ENCODE data around the gene ISCU. TPM values are rescaled to one million over a fixed set of nuclear protein-coding genes. Genes with fewer than 3 reads are reported as not detected.
A peak's percentile ranks its signal among the peaks of the same experiment; 100 is the strongest.
"Not testable (repeated sequence)": the region's sequence is repeated elsewhere in the genome, so short reads cannot be mapped to it uniquely, and the experiment has no call there.

Gene ISCU
- total RNA-seq, 2 donors from 2014 or later, result 82.7 to 160 TPM

DNA sequence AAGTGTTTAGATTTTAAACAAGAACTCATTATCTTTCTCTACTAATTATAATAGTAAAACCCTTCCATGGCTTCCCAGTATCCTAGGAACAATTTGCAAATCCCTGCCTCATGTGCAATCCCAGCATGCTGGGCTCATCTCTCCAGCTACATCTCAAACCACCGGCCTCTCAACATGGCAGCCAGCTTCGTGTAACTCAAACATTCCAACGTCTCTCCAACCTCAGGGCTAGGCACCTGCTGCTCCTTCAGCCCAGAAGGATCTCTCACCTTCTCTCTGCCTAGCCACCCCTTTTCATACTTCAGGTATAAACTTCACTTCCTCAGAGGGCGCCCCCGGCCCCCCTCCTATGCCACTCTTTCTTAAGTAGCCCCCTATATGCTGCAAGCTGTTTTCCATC, 8.6 kb upstream of the ISCU start:
- no peak overlapping the region for H3K4me3 ChIP-seq
- no peaks in the 10 kb centered on the region for H3K9me3 ChIP-seq
- ATAC-seq (no peak), DNase-seq (no peak)
- H3K27ac ChIP-seq, result no peak overlapping the region
- H3K27me3 ChIP-seq, result no peaks in the 10 kb centered on the region
- no peak for TF ChIP-seq POLR2A (IDR thresholded peaks at IDR 0.05)
- TF ChIP-seq, protein P1, sequence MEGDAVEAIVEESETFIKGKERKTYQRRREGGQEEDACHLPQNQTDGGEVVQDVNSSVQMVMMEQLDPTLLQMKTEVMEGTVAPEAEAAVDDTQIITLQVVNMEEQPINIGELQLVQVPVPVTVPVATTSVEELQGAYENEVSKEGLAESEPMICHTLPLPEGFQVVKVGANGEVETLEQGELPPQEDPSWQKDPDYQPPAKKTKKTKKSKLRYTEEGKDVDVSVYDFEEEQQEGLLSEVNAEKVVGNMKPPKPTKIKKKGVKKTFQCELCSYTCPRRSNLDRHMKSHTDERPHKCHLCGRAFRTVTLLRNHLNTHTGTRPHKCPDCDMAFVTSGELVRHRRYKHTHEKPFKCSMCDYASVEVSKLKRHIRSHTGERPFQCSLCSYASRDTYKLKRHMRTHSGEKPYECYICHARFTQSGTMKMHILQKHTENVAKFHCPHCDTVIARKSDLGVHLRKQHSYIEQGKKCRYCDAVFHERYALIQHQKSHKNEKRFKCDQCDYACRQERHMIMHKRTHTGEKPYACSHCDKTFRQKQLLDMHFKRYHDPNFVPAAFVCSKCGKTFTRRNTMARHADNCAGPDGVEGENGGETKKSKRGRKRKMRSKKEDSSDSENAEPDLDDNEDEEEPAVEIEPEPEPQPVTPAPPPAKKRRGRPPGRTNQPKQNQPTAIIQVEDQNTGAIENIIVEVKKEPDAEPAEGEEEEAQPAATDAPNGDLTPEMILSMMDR (IDR thresholded peaks at IDR 0.05), result no peak
- 87 to 90% methylated on average over 5 of the region's 5 CpGs for WGBS, 2 donors
- H3K4me1 ChIP-seq, result peaks cover 12% of the 10 kb centered on the region
- peaks cover 0 to 1% of the 10 kb centered on the region in 2 donors for H3K36me3 ChIP-seq (replicated peaks in 1 of 2; ENCODE audit: insufficient read depth in 1 of 2, low read depth in 2 of 2)
- intact Hi-C loops (cut with DNase I), result no loop called here

DNA sequence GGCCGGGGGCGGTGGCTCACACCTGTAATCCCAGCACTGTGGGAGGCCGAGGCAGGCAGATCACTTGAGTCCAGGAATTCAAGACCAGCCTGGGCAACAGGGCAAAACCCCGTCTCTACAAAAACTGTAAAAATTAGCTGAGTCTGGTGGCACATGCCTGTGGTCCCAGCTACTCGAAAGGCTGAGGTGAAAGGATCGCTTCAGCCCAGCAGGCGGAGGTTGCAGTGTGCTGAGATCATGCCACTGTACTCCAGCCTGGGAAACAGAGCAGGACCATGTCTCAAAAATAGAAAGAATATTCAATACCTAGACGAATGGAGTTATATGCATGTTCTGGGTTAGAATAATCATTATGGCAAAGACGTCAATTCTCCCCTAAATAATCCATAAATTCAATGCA, 7.0 kb upstream of the ISCU start:
- not testable (repeated sequence) for H3K36me3 ChIP-seq (replicated peaks in 1 of 2; ENCODE audit: insufficient read depth in 1 of 2, low read depth in 2 of 2); DNase-seq; ATAC-seq; H3K9me3 ChIP-seq; H3K27me3 ChIP-seq; H3K27ac ChIP-seq; H3K4me3 ChIP-seq
- 86 to 91% methylated on average over 9 of the region's 9 CpGs for whole genome bisulfite sequencing, 2 donors
- intact Hi-C loops (cut with DNase I), result loop anchor here (5.0 kb wide), 1 partner anchor 38 kb away; the partner anchor contains the start of gene FICD
- peaks cover 28% of the 10 kb centered on the region for H3K4me1 ChIP-seq

DNA sequence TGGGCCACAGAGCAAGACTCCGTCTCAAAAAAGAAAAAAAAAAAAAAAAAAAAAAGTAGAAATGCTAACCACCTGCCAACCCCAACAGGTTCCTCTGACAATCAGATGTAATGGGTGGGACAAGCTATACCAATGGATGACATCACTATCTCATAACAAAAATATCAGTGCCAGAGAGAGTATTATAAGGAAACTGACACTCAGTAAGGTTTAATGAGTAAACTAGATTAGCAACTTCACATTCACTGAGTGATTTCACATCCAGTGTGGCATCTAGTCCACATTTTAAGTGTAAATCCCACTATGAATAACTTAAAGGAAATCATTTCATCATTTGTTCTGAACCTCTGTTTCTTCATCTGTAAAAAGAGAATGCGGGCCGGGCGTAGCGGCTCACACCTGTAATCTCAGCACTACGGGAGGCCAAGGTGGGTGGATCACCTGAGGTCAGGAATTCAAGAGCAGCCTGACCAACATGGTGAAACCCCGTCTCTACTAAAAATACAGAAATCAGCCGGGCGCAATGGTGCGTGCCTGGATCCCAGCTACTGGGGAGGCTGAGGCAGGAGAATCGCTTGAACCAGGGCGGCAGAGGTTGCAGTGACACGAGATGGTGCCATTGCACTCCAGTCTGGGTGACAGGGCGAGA, 3.3 kb upstream of the ISCU start:
- DNase-seq, result no peak
- ATAC-seq, result no peak
- intact Hi-C loops (cut with DNase I), result loop anchor here (5.0 kb wide), 1 partner anchor 42 kb away; the partner anchor contains the start of gene FICD
- no peak for TF ChIP-seq POLR2A (IDR thresholded peaks at IDR 0.05)
- TF ChIP-seq, protein P1 (IDR thresholded peaks at IDR 0.05), result no peak
- Histone ChIP-seq H3K9me3 (no peaks in the 10 kb centered on the region), H3K36me3 (replicated peaks in 1 of 2; ENCODE audit: insufficient read depth in 1 of 2, low read depth in 2 of 2) (no peaks in the 10 kb centered on the region), H3K4me1 (peaks cover 41% of the 10 kb centered on the region), H3K4me3 (no peak overlapping the region), H3K27me3 (no peaks in the 10 kb centered on the region), H3K27ac (no peak overlapping the region)
- WGBS, 2 donors, result 64 to 73% methylated on average over 14 of the region's 14 CpGs

DNA sequence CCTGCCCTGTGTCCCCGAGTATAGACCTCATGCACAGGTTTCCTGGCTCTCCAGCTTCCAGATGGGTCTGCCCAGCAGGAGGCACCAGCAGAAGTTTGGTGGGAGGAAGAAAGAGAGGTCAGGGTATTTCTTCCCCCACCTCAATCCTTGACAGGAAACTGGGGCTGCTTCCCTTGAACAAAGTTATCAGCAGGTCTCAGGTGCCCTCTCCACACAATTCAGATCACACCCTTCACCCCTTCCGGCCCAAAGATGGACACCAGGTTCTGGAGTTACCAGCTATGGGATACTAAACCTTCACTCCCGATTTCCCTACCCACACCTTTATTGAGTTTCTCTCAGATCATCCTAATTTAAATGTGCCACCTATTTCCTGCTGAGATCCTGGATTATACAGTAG, 2.6 kb upstream of the ISCU start:
- H3K27ac ChIP-seq, result no peak overlapping the region
- ATAC-seq, result no peak
- no peaks in the 10 kb centered on the region for H3K36me3 ChIP-seq (replicated peaks in 1 of 2; ENCODE audit: insufficient read depth in 1 of 2, low read depth in 2 of 2)
- H3K4me3 ChIP-seq, result peak overlapping the region in 1 of 2 donors; percentile 93
- no peaks in the 10 kb centered on the region for H3K27me3 ChIP-seq
- H3K9me3 ChIP-seq, result no peaks in the 10 kb centered on the region
- intact Hi-C loops (cut with DNase I), result loop anchor here (5.0 kb wide), 1 partner anchor 42 kb away; the partner anchor contains the start of gene FICD
- no peak for DNase-seq
- H3K4me1 ChIP-seq, result peaks cover 41% of the 10 kb centered on the region
- TF ChIP-seq POLR2A (IDR thresholded peaks at IDR 0.05), result no peak
- TF ChIP-seq, protein P1 (IDR thresholded peaks at IDR 0.05), result no peak
- WGBS, 2 donors, result 30 to 38% methylated on average over 3 of the region's 3 CpGs

DNA sequence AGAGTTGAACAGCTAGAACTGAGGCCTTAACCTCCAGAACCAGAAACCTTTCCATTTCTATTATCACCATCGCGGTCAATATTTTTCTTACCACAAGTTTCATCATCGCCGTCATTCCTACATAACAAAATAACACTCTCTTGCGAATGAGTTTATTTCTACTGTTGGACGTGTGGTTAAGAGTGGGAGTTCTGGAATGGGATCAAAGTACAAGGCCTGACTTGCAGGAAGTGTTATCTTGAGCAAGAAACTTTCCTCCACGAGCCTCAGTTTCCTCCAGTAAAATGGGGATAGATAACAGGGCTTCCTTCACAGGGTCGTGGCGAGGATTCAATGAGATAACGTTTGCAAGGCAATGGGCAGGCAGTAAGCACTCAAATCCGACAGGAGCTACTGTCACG, 2.1 kb upstream of the ISCU start:
- no peaks in the 10 kb centered on the region for H3K36me3 ChIP-seq (replicated peaks in 1 of 2; ENCODE audit: insufficient read depth in 1 of 2, low read depth in 2 of 2)
- peaks cover 41% of the 10 kb centered on the region for H3K4me1 ChIP-seq
- H3K9me3 ChIP-seq, result no peaks in the 10 kb centered on the region
- intact Hi-C loops (cut with DNase I), result no loop called here
- no peak for TF ChIP-seq POLR2A (IDR thresholded peaks at IDR 0.05)
- TF ChIP-seq, protein P1 (IDR thresholded peaks at IDR 0.05), result no peak
- 1% methylated on average over 12 of the region's 12 CpGs for WGBS, 2 donors
- H3K27ac ChIP-seq, result peak overlapping the region in 3 of 4 donors; percentile 83 to 93 (median 92)
- ATAC-seq (no peak), DNase-seq (no peak)
- no peaks in the 10 kb centered on the region for H3K27me3 ChIP-seq
- peak overlapping the region; percentile 93 to 95 for H3K4me3 ChIP-seq

Measured in body of pancreas (tissue), 4 donors.